PC-3 (cell line): Measurements from ENCODE around the gene ARHGAP22.

Experiments
- CTCF ChIP-seq: fragments of 300-600 bp; sonication (generic); conservative IDR thresholded peaks from 2 replicates; pipeline ENCODE4 v1.5.1; 2017; ENCODE audit warnings: antibody characterized with exemption, low read depth, mild to moderate bottlenecking, low read length
- EZH2 ChIP-seq: fragments of 300-600 bp; sonication (generic); IDR thresholded peaks from one replicate; pipeline ENCODE4 v1.6.1; 2017; ENCODE audit warnings: antibody characterized with exemption, mild to moderate bottlenecking, low read length; ENCODE audit not compliant: unreplicated experiment
- EZH2phosphoT487 ChIP-seq: fragments of 300-600 bp; sonication (generic); IDR thresholded peaks from 2 replicates; pipeline ENCODE4 v1.6.1; 2018; ENCODE audit warnings: mild to moderate bottlenecking, antibody characterized with exemption, low read length, borderline replicate concordance

GRCh38 chr10:48604039-48604990 is 558 bp downstream of the ARHGAP22 start:
- no peak for TF ChIP-seq CTCF
- no peak for TF ChIP-seq EZH2
- no peak for TF ChIP-seq EZH2phosphoT487
